NT2/D1 (cell line): ENCODE data around the gene ZNF486.
"Not testable (repeated sequence)": the region's sequence is repeated elsewhere in the genome, so short reads cannot be mapped to it uniquely, and the experiment has no call there.

Source experiments
- DNase-seq: peaks from one replicate; pipeline ENCODE4 v3.0.0-alpha.2; 2011; ENCODE audit warnings: low read depth, low spot score
- H3K27me3 ChIP-seq: 2 replicates; pipeline ENCODE4 v1.6.0; 2011; ENCODE audit warnings: mild to moderate bottlenecking; ENCODE audit not compliant: insufficient read length, insufficient read depth
- H3K36me3 ChIP-seq: 2 replicates; pipeline ENCODE4 v1.6.1; 2011; ENCODE audit warnings: mild to moderate bottlenecking, low read length, mixed read lengths; ENCODE audit not compliant: insufficient read depth, insufficient read length
- H3K4me1 ChIP-seq: 2 replicates; pipeline ENCODE4 v1.5.1; 2011; ENCODE audit not compliant: insufficient read depth, insufficient read length
- H3K4me3 ChIP-seq: 2 replicates; pipeline ENCODE4 v1.5.1; 2011; ENCODE audit warnings: low read depth; ENCODE audit not compliant: insufficient read length
- H3K9ac ChIP-seq: 2 replicates; pipeline ENCODE4 v1.6.0; 2011; ENCODE audit warnings: low read depth; ENCODE audit not compliant: insufficient read length
- H3K9me3 ChIP-seq: 2 replicates; pipeline ENCODE4 v1.5.1; 2011; ENCODE audit warnings: mild to moderate bottlenecking, low read length; ENCODE audit not compliant: insufficient read depth
- SUZ12 ChIP-seq: IDR thresholded peaks from 2 replicates; pipeline ENCODE4 v1.6.1; 2011; ENCODE audit not compliant: insufficient read length, insufficient read depth; ENCODE audit errors: extremely low read depth
- YY1 ChIP-seq: IDR thresholded peaks from 2 replicates; pipeline ENCODE4 v1.6.1; 2011; ENCODE audit not compliant: insufficient read length, insufficient read depth
- ZNF274 ChIP-seq: IDR thresholded peaks from 2 replicates; pipeline ENCODE4 v1.6.1; 2011; ENCODE audit warnings: mild to moderate bottlenecking, low read depth, low read length

The ZNF486 gene

DNA sequence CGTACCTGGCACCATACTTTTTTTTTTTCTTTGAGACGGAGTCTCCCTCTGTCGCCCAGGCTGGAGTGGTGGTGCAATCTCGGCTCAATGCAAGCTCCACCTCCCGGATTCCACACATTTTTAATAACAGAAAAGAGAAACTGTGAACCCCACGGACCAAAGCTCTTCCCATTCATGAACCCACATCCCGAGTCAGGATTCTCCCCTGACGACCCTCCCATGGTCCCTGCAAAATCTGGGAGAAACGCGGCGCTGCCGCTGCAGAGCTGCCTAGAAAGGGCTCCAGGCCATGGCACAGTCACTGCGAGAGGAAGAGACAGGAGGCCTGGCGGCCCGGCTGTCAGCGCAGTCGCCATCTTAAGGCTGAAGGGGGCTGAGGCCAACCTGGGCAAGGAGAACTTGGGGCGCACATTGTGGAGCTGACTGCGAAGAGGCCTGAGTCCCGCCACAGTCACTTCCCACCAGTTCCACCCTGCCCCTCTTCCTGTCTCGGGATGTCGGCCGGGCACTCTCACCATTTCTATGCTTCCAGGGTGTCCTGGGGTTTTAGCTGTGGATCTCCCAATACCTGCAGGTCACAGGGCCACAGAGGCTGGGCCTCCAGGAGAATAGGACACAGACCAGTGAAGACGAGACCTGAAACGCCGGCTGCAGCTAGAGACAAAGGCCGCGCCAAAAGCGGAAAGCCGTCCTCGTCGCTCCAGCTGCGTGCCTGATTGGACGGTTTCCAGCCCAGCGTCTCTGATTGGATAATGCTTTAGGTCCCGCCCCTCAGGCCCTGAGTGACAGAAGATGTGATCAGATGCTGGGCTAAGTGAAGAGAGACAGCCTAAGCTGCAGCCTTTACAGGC is 71.0 kb downstream of the ZNF486 start:
- peaks cover 15% of the 10 kb centered on the region; the same call in 1 of the 2 replicates for H3K9me3 ChIP-seq
- peak overlapping the region; percentile 67 for H3K4me3 ChIP-seq
- TF ChIP-seq SUZ12 = no peak
- no peak for TF ChIP-seq YY1
- TF ChIP-seq ZNF274 = no peak
- no peaks in the 10 kb centered on the region for H3K27me3 ChIP-seq
- peaks cover 8% of the 10 kb centered on the region for H3K36me3 ChIP-seq
- H3K4me1 ChIP-seq = no peaks in the 10 kb centered on the region
- DNase-seq = peak; percentile 77
- peak overlapping the region; percentile 90 for H3K9ac ChIP-seq

DNA sequence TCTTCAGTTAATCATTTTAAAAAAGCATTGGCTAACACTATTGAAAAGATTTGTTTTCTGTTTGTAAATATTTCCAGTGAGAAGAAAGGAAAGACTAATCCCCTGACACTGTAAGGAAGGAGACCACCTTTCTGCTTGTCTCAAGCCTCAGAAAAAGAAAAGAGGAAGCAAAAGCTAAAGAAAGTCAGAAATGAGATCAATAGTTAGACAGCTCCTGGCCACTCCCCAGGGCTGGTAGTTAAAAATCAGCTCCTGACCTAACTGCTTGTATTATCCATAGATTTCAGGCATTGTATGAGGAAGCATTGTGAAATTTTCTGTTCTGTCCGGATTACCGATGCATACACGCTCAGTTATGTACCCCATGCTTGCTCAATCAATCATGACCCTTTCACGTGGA is 76.6 kb downstream of the ZNF486 start:
- H3K36me3 ChIP-seq = no peaks in the 10 kb centered on the region
- peaks cover 7% of the 10 kb centered on the region for H3K4me1 ChIP-seq
- H3K27me3 ChIP-seq = no peaks in the 10 kb centered on the region
- no peak overlapping the region for H3K4me3 ChIP-seq
- H3K9me3 ChIP-seq = peaks cover 13% of the 10 kb centered on the region; the same call in 1 of the 2 replicates
- no peak for DNase-seq
- no peak overlapping the region for H3K9ac ChIP-seq
- no peak for TF ChIP-seq SUZ12
- TF ChIP-seq YY1 = no peak
- TF ChIP-seq ZNF274 = no peak

DNA sequence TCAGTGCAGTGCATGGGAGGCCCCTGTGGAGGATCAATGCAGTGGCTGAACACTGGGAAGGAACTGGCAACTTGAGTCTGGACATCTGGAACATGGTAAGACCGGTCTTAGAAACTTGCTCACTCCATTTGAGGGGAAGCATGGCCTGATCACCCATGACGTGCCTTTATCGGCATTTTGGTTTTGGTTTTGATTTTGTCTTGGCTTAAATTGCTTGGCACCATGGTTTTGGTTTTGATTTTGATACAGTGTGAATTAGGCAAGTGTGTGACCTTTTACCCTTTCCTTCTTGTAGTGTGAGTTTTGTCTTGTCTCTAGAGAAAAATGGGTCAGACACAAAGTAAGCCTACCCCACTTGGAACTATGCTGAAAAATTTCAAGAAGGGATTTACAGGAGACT is 77.3 kb downstream of the ZNF486 start:
- Histone ChIP-seq H3K9ac (no peak overlapping the region), H3K4me1 (peaks cover 7% of the 10 kb centered on the region), H3K36me3 (no peaks in the 10 kb centered on the region), H3K4me3 (no peak overlapping the region), H3K27me3 (no peaks in the 10 kb centered on the region), H3K9me3 (peaks cover 13% of the 10 kb centered on the region; the same call in 1 of the 2 replicates)
- TF ChIP-seq YY1 (no peak), ZNF274 (no peak), SUZ12 (no peak)
- DNase-seq = no peak

DNA sequence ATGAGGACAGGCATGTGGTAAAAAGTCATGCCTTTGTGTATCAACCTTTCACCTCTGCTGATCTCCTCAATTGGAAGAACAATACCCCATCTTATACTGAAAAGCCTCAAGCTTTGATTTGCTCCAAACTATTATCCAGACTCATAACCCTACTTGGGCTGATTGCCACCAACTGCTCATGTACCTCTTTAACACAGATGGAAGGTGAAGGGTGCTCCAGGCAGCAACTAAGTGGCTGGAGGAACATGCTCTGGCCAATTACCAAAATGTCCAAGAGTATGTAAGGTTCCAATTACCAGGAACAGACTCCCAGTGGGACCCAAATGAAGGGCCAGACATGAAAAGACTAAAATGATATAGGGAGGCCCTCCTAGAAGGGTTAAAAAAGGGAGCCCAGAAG is 78.3 kb downstream of the ZNF486 start:
- no peak for DNase-seq
- no peaks in the 10 kb centered on the region for H3K27me3 ChIP-seq
- no peak for TF ChIP-seq ZNF274
- TF ChIP-seq YY1 = no peak
- no peak for TF ChIP-seq SUZ12

DNA sequence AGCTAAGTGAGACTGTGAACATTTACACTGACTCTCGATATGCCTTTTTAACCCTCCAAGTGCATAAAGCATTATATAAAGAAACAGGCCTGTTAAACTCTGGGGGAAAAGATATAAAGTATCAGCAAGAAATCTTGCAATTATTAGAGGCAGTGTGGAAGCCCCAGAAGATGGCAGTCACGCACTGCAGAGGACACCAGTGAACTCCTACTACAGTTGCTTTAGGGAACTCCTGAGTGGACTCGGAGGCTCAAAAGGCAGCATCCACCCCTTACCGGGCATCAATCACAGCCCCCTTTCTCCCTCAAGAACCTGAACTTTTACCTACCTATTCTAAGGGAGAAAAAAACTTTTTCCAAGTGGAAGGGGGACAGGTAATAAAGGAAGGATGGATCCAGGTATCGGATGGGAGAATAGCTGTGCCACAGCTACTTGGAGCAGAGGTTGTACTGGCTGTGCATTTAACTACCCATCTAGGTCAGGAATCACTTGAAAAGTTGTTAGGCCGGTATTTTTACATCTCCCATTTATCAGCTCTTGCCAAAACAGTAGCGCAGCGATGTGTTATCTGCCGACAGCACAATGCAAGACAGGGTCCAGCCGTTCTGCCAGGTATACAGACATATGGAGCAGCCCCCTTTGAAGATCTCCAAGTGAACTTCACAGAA is 80.1 kb downstream of the ZNF486 start:
- DNase-seq = peak; percentile 62
- H3K9me3 ChIP-seq = peaks cover 13% of the 10 kb centered on the region; the same call in 1 of the 2 replicates

More for the DNA sequence above, 78.3 kb downstream of the ZNF486 start:
- H3K4me1 ChIP-seq = peaks cover 7% of the 10 kb centered on the region
- H3K36me3 ChIP-seq = no peaks in the 10 kb centered on the region
- H3K4me3 ChIP-seq = no peak overlapping the region
- H3K9me3 ChIP-seq = peaks cover 13% of the 10 kb centered on the region; the same call in 1 of the 2 replicates
- H3K9ac ChIP-seq = no peak overlapping the region

DNA sequence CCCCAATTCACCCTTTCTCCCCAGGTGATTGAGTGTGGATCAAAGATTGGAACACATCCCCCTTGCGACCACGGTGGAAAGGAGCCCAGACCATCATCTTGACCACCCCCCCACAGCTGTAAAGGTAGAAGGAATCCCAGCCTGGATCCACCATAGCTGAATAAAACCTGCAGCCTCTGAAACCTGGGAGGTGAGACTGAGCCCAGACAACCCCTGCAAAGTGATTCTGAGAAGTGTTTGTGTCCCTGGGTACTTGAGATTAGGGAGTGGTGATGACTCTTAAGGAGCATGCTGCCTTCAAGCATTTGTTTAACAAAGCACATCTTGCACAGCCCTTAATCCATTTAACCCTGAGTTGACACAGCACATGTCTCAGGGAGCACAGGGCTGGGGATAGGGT is 81.2 kb downstream of the ZNF486 start:
- not testable (repeated sequence) for H3K4me3 ChIP-seq, H3K27me3 ChIP-seq
- peaks cover 13% of the 10 kb centered on the region; the same call in 1 of the 2 replicates for H3K9me3 ChIP-seq

More for the DNA sequence above, 80.1 kb downstream of the ZNF486 start:
- Histone ChIP-seq H3K4me3 (no peak overlapping the region), H3K27me3 (no peaks in the 10 kb centered on the region), H3K36me3 (no peaks in the 10 kb centered on the region), H3K9ac (no peak overlapping the region), H3K4me1 (peaks cover 7% of the 10 kb centered on the region)
- TF ChIP-seq ZNF274 (no peak), SUZ12 (no peak), YY1 (no peak)

More for the DNA sequence above, 81.2 kb downstream of the ZNF486 start:
- not testable (repeated sequence) for H3K36me3 ChIP-seq, H3K4me1 ChIP-seq
- peak; percentile 56 for DNase-seq
- H3K9ac ChIP-seq = peak overlapping the region; percentile 50
